Activated naive CD8-positive, alpha-beta T cell (primary cell): ENCODE data around the gene PLEKHA7.

ENCODE experiments used
- H3K27ac Mint-ChIP-seq: one replicate; pipeline ENCODE4 v1.8.0; 2021; ENCODE audit warnings: mixed read lengths
- H3K27me3 Mint-ChIP-seq: one replicate; pipeline ENCODE4 v1.8.0; 2021; ENCODE audit warnings: mixed read lengths
- H3K36me3 Mint-ChIP-seq: one replicate; pipeline ENCODE4 v1.8.0; 2021; ENCODE audit warnings: mixed read lengths
- H3K4me1 Mint-ChIP-seq: one replicate; pipeline ENCODE4 v1.8.0; 2021; ENCODE audit warnings: low read depth, mixed read lengths
- H3K4me3 Mint-ChIP-seq: one replicate; pipeline ENCODE4 v1.8.0; 2021; ENCODE audit warnings: mild to moderate bottlenecking, mixed read lengths
- H3K9me3 Mint-ChIP-seq: one replicate; pipeline ENCODE4 v1.8.0; 2021; ENCODE audit warnings: low read depth, mixed read lengths

PLEKHA7 gene

GRCh38 chr11:16771350-16772140, 242.7 kb downstream of the PLEKHA7 start:
- Mint-ChIP-seq H3K27ac (no peak overlapping the region), H3K4me1 (no peaks in the 10 kb centered on the region), H3K27me3 (no peaks in the 10 kb centered on the region), H3K4me3 (no peak overlapping the region), H3K9me3 (no peaks in the 10 kb centered on the region), H3K36me3 (no peaks in the 10 kb centered on the region)

- Mint-ChIP-seq H3K4me3 (no peak overlapping the region), H3K4me1 (no peaks in the 10 kb centered on the region), H3K27me3 (no peaks in the 10 kb centered on the region), H3K36me3 (no peaks in the 10 kb centered on the region), H3K9me3 (no peaks in the 10 kb centered on the region), H3K27ac (no peak overlapping the region)
Measured at GRCh38 chr11:16770016-16770415, 244.2 kb downstream of the PLEKHA7 start.

GRCh38 chr11:16769386-16769785, 244.8 kb downstream of the PLEKHA7 start:
- Mint-ChIP-seq H3K4me1 (no peaks in the 10 kb centered on the region), H3K4me3 (no peak overlapping the region), H3K9me3 (no peaks in the 10 kb centered on the region), H3K36me3 (no peaks in the 10 kb centered on the region), H3K27me3 (no peaks in the 10 kb centered on the region), H3K27ac (no peak overlapping the region)

GRCh38 chr11:16767957-16768356, 246.3 kb downstream of the PLEKHA7 start:
- no peak overlapping the region for H3K27ac Mint-ChIP-seq
- no peak overlapping the region for H3K4me3 Mint-ChIP-seq
- H3K27me3 Mint-ChIP-seq, result no peaks in the 10 kb centered on the region
- no peaks in the 10 kb centered on the region for H3K36me3 Mint-ChIP-seq
- no peaks in the 10 kb centered on the region for H3K9me3 Mint-ChIP-seq
- H3K4me1 Mint-ChIP-seq, result no peaks in the 10 kb centered on the region

- Mint-ChIP-seq H3K4me3 (no peak overlapping the region), H3K36me3 (no peaks in the 10 kb centered on the region), H3K9me3 (no peaks in the 10 kb centered on the region), H3K27ac (no peak overlapping the region), H3K27me3 (no peaks in the 10 kb centered on the region), H3K4me1 (no peaks in the 10 kb centered on the region)
Measured at GRCh38 chr11:16767137-16767536, 247.1 kb downstream of the PLEKHA7 start.

GRCh38 chr11:16764888-16765287, 249.3 kb downstream of the PLEKHA7 start:
- no peaks in the 10 kb centered on the region for H3K36me3 Mint-ChIP-seq
- H3K9me3 Mint-ChIP-seq, result no peaks in the 10 kb centered on the region
- no peak overlapping the region for H3K27ac Mint-ChIP-seq
- H3K4me3 Mint-ChIP-seq, result no peak overlapping the region
- H3K27me3 Mint-ChIP-seq, result no peaks in the 10 kb centered on the region
- peaks cover 8% of the 10 kb centered on the region for H3K4me1 Mint-ChIP-seq

DNA sequence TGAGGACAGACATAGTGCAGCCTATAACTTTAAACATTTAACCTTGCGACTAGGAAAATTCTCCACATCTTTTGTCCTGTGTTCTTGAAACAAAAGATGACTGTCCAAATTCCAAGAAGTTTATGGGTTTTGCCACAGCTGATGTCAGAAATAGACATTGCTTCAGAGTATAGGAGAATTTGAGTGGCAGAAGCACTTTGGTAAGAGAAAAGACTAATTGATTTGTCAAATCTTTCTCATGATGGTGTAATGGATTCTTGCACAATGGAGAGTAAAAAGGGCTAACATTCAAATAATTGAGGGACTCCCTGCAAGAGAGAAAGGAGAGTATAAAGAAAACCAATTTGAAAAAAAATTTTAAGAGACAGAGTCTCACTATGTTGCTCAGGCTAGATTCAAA, 250.5 kb downstream of the PLEKHA7 start:
- Mint-ChIP-seq H3K4me1 (peaks cover 17% of the 10 kb centered on the region), H3K9me3 (peaks cover 5% of the 10 kb centered on the region), H3K27ac (no peak overlapping the region), H3K27me3 (no peaks in the 10 kb centered on the region), H3K4me3 (no peak overlapping the region), H3K36me3 (peaks cover 6% of the 10 kb centered on the region)

GRCh38 chr11:16759857-16760508, 254.2 kb downstream of the PLEKHA7 start:
- Mint-ChIP-seq H3K36me3 (peaks cover 6% of the 10 kb centered on the region), H3K27me3 (no peaks in the 10 kb centered on the region), H3K27ac (peak overlapping the region; percentile 91), H3K4me3 (no peak overlapping the region), H3K9me3 (peaks cover 5% of the 10 kb centered on the region), H3K4me1 (peaks cover 17% of the 10 kb centered on the region)

- Mint-ChIP-seq H3K27ac (peak overlapping the region; percentile 91), H3K9me3 (peaks cover 5% of the 10 kb centered on the region), H3K36me3 (peaks cover 9% of the 10 kb centered on the region), H3K4me1 (peaks cover 17% of the 10 kb centered on the region), H3K27me3 (no peaks in the 10 kb centered on the region), H3K4me3 (no peak overlapping the region)
Measured at GRCh38 chr11:16758382-16759024, 255.7 kb downstream of the PLEKHA7 start.

- Mint-ChIP-seq H3K27me3 (no peaks in the 10 kb centered on the region), H3K36me3 (peaks cover 13% of the 10 kb centered on the region), H3K4me3 (no peak overlapping the region), H3K4me1 (peaks cover 40% of the 10 kb centered on the region), H3K27ac (no peak overlapping the region), H3K9me3 (no peaks in the 10 kb centered on the region)
Measured at GRCh38 chr11:16750417-16750816, 263.8 kb downstream of the PLEKHA7 start.

GRCh38 chr11:16749666-16750065, 264.5 kb downstream of the PLEKHA7 start:
- Mint-ChIP-seq H3K27me3 (no peaks in the 10 kb centered on the region), H3K36me3 (peaks cover 11% of the 10 kb centered on the region), H3K9me3 (no peaks in the 10 kb centered on the region), H3K27ac (peak overlapping the region; percentile 66), H3K4me3 (no peak overlapping the region), H3K4me1 (peaks cover 47% of the 10 kb centered on the region)

DNA sequence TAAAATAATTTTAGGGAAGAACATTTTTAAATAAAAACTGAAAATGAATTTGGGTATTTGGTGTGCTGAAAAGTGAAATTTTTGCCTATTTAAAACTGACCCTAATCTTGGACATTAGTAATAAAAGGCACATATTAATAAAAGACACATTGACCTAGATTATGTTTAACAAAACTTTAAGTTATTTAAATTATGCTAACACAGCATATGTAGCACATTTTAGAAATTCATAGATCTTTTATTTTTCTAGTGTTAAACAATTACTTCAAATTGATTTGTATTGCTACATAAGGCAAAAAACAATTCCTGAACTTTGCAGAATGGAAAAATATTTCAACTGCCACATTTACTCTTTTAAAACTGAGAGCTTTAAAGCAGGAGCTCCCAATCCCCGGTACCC, 265.1 kb downstream of the PLEKHA7 start:
- Mint-ChIP-seq H3K27me3 (no peaks in the 10 kb centered on the region), H3K4me1 (peaks cover 53% of the 10 kb centered on the region), H3K36me3 (peaks cover 10% of the 10 kb centered on the region), H3K27ac (peak overlapping the region; percentile 66), H3K4me3 (no peak overlapping the region), H3K9me3 (no peaks in the 10 kb centered on the region)

DNA sequence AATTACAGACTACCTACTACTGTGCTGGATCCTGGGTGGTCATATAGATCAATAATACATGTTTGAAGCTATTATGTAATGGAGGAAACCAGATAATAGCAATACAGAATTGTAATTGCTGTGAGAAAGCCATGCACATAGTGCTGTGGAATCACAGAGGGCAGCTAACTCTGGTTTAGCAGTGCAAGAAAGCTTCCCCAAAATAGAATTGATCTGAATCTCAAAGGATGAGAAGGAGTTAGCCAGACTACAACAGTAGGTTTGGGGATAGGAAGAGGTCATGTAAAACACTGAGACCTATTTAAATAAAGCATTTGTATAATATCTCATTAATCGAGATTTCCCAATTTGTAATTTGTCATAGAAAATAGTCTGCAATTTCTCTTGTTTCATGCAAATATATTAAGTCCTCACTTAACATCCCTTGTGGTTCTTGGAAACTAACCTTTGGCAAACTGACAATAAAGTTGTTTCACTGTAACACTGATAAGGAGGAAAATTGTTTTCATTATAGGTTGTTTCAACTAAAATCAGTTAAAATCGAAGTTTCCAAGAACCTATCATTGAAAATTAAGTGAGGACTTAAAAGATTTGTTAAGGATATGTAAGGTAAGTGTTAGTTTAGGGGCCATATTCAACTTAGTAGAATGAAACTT, 268.1 kb downstream of the PLEKHA7 start:
- Mint-ChIP-seq H3K27ac (peak overlapping the region; percentile 68), H3K36me3 (peaks cover 18% of the 10 kb centered on the region), H3K4me3 (no peak overlapping the region), H3K27me3 (no peaks in the 10 kb centered on the region), H3K4me1 (peaks cover 79% of the 10 kb centered on the region), H3K9me3 (no peaks in the 10 kb centered on the region)

GRCh38 chr11:16744128-16744725, 270.0 kb downstream of the PLEKHA7 start:
- Mint-ChIP-seq H3K27ac (peak overlapping the region; percentile 87), H3K36me3 (peaks cover 19% of the 10 kb centered on the region), H3K27me3 (no peaks in the 10 kb centered on the region), H3K4me1 (peaks cover 65% of the 10 kb centered on the region), H3K4me3 (peak overlapping the region; percentile 46), H3K9me3 (no peaks in the 10 kb centered on the region)
